Measurements from ENCODE around the gene SMIM5.

DNA sequence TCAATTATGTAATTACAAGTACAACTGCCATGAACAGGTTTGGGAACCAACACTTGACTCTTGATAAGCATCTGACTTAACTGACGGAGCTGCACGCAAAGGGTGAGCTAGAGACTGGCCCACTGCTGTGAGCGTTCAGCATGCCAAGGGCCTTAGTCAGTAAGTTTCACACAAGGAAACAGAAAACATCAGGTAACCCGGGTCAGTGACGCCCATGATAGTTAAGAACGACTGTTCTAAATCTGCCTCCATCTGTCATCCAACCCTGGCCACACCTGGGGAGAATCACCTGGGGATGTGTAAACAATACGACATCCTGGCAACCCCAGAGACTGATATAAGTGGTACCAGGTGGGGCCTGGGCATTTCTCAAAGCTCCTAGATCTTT lies 12.3 kb downstream of the SMIM5 start:
- TF ChIP-seq CTCF (IDR thresholded peaks at IDR 0.05) (no peak), NR3C1 (IDR thresholded peaks at IDR 0.05) (no peak), EP300 (IDR thresholded peaks at IDR 0.05) (no peak), POLR2A (IDR thresholded peaks at IDR 0.05; ENCODE audit: low read length) (no peak), JUNB (IDR thresholded peaks at IDR 0.05) (no peak), HDAC2 (IDR thresholded peaks at IDR 0.05) (no peak), ZFP36 (IDR thresholded peaks at IDR 0.05; ENCODE audit: borderline replicate concordance, partially characterized antibody) (no peak)
